A673 (cell line): ENCODE results near the gene DEPDC1.

Experiments used
- CTCF ChIP-seq: fragments of 300-800, 200-600 bp; sonication (generic); conservative IDR thresholded peaks from 2 replicates; pipeline ENCODE4 v1.5.1; 2017; ENCODE audit warnings: low read depth, mild to moderate bottlenecking, antibody characterized with exemption, low read length, moderate library complexity, mixed read lengths
- EZH2 ChIP-seq: fragments of 200-600 bp; sonication (generic); IDR thresholded peaks from 2 replicates; pipeline ENCODE4 v1.6.1; 2017; ENCODE audit warnings: borderline replicate concordance, low read depth, mild to moderate bottlenecking, mixed read lengths, antibody characterized with exemption, low read length; ENCODE audit not compliant: poor library complexity, severe bottlenecking

DNA sequence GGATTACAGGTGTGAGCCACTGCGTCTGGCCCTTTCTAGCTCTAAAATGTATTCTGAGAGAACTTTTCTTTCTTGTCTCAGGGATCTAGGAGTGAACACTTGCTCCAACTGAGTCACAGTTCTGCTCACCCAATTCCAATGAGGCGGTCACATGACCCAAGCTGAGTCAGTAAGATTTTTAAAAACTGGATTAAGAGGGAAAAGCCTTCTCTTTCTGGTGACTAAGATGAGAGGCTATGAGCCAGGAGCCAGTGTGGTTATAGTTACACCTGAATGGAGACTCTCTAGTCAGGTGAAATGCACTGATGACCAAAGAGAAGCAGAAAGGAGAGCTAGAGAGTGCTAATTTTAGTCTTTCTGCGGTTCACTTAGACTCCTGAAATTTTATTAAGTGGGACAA lies 9.5 kb upstream of the DEPDC1 start:
- TF ChIP-seq CTCF (no peak), EZH2 (no peak)
